ENCODE results near the gene PER2. TPM values are rescaled to one million over a fixed set of nuclear protein-coding genes. Genes with fewer than 3 reads are reported as not detected.
"Not testable (repeated sequence)": the region's sequence is repeated elsewhere in the genome, so short reads cannot be mapped to it uniquely, and the experiment has no call there.

PER2 gene
- total and polyA plus RNA-seq, 8 donors: 7.7 to 14.2 (median 8.8) TPM

- intact Hi-C loops (cut with DNase I): no loop called here
- Histone ChIP-seq H3K9me3 (no peaks in the 10 kb centered on the region), H3K27ac (no peak overlapping the region), H3K36me3 (peaks cover 0 to 27% of the 10 kb centered on the region in 2 donors), H3K4me1 (peaks cover 0 to 23% of the 10 kb centered on the region in 2 donors), H3K27me3 (no peaks in the 10 kb centered on the region), H3K4me3 (no peak overlapping the region)
- ATAC-seq (no peak), DNase-seq (peak in 1 of 4 donors; percentile 45)
- TF ChIP-seq, protein P1, sequence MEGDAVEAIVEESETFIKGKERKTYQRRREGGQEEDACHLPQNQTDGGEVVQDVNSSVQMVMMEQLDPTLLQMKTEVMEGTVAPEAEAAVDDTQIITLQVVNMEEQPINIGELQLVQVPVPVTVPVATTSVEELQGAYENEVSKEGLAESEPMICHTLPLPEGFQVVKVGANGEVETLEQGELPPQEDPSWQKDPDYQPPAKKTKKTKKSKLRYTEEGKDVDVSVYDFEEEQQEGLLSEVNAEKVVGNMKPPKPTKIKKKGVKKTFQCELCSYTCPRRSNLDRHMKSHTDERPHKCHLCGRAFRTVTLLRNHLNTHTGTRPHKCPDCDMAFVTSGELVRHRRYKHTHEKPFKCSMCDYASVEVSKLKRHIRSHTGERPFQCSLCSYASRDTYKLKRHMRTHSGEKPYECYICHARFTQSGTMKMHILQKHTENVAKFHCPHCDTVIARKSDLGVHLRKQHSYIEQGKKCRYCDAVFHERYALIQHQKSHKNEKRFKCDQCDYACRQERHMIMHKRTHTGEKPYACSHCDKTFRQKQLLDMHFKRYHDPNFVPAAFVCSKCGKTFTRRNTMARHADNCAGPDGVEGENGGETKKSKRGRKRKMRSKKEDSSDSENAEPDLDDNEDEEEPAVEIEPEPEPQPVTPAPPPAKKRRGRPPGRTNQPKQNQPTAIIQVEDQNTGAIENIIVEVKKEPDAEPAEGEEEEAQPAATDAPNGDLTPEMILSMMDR (IDR thresholded peaks at IDR 0.05): no peak
These were observed 9.1 kb downstream of the PER2 start for GRCh38 chr2:238279324-238279682.

- H3K27ac ChIP-seq: no peak overlapping the region
- no peak for ATAC-seq
- intact Hi-C loops (cut with DNase I): no loop called here
- H3K4me1 ChIP-seq: peaks cover 0 to 20% of the 10 kb centered on the region in 2 donors
- TF ChIP-seq, protein P1 (IDR thresholded peaks at IDR 0.05): no peak
- peak in 1 of 4 donors; percentile 37 for DNase-seq
- H3K9me3 ChIP-seq: no peaks in the 10 kb centered on the region
- no peak overlapping the region for H3K4me3 ChIP-seq
- no peaks in the 10 kb centered on the region for H3K27me3 ChIP-seq
- peaks cover 0 to 32% of the 10 kb centered on the region in 2 donors for H3K36me3 ChIP-seq
These were observed 9.6 kb downstream of the PER2 start for GRCh38 chr2:238278626-238279323.

GRCh38 chr2:238277695-238278094 lies 10.7 kb downstream of the PER2 start:
- H3K36me3 ChIP-seq: peaks cover 0 to 35% of the 10 kb centered on the region in 2 donors
- no peak overlapping the region for H3K27ac ChIP-seq
- intact Hi-C loops (cut with DNase I): no loop called here
- peak in 1 of 4 donors; percentile 55 for DNase-seq
- no peaks in the 10 kb centered on the region for H3K27me3 ChIP-seq
- no peak for ATAC-seq
- no peak overlapping the region for H3K4me3 ChIP-seq
- peaks cover 0 to 22% of the 10 kb centered on the region in 2 donors for H3K4me1 ChIP-seq
- TF ChIP-seq, protein P1 (IDR thresholded peaks at IDR 0.05): no peak
- no peaks in the 10 kb centered on the region for H3K9me3 ChIP-seq

DNA sequence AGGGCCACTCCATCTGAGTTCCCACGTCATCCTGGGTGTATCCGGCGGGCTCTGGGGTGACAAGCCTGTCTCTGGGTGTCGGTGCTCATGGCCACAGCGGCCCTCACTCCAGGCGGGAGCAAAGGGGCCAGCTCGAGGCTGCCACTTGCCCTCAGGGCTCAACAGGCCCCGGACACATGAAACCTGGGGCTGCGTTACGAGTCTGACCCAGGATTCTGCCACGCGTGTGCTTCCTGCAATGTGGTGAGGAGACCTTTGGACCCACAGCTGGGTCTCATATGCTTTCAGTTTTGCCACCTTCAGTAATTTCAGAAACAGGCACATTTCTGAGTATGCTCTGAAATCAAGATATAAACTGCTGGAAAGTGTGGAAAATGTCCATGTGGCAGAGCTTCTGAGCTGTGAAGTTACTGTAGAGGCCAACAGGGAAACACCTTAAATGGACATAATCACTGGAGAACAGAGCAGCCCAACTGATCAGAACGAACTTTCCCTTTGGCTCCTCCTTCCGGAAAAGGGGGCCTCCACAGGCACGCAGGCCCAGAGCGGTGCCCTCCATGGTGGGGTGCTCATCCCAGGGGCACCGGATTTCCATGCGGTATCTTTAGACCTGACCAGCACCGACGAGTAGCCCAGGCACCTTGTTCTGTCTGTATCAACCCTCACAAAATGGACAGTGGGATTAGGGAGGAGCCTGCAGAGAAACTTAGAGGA lies 14.1 kb downstream of the PER2 start:
- DNase-seq (peak in 1 of 4 donors; percentile 57), ATAC-seq (no peak)
- no peak overlapping the region for H3K4me3 ChIP-seq
- TF ChIP-seq, protein P1 (IDR thresholded peaks at IDR 0.05): no peak
- peak overlapping the region in 1 of 2 donors; percentile 76 for H3K27ac ChIP-seq
- H3K4me1 ChIP-seq: peaks cover 0 to 14% of the 10 kb centered on the region in 2 donors
- H3K36me3 ChIP-seq: peaks cover 0 to 62% of the 10 kb centered on the region in 2 donors
- intact Hi-C loops (cut with DNase I): no loop called here
- no peaks in the 10 kb centered on the region for H3K27me3 ChIP-seq
- no peaks in the 10 kb centered on the region for H3K9me3 ChIP-seq

DNA sequence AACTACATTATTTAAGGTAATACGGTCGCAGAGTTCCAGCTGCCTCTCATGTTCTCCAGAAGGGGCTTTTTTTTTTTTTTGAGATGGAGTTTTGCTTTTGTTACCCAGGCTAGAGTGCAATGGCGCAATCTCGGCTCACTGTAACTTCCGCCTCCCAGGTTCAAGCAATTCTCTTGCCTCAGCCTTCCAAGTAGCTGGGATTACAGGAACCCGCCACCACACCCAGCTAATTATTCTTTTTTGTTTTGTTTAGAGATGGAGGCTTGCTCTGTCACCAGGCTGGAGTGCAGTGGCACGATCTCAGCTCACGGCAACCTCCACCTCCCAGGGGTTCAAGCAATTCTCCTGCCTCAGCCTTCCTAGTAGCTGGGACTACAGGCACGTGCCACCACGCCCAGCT lies 15.0 kb downstream of the PER2 start:
- H3K9me3 ChIP-seq; ATAC-seq; H3K4me3 ChIP-seq; intact Hi-C loops (cut with DNase I); H3K27me3 ChIP-seq: not testable (repeated sequence)
- H3K27ac ChIP-seq: peak overlapping the region in 1 of 2 donors; percentile 76
- H3K4me1 ChIP-seq: peaks cover 0 to 14% of the 10 kb centered on the region in 2 donors
- DNase-seq: peak in 1 of 4 donors; percentile 54
- peaks cover 0 to 69% of the 10 kb centered on the region in 2 donors for H3K36me3 ChIP-seq
